CD8-positive, alpha-beta memory T cell (primary cell): Measurements from ENCODE around the gene SYVN1. TPM values are rescaled to one million over a fixed set of nuclear protein-coding genes. Genes with fewer than 3 reads are reported as not detected.

Experiments
- CTCF ChIA-PET: fragments of 350-600 bp; sonication (Branson Sonifier 250); formaldehyde crosslinking; loops from one replicate; lab custom pipeline; 2021; ENCODE audit warnings: antibody characterized with exemption; lab: Charles Lee
- POLR2A ChIA-PET: fragments of 350-600 bp; sonication (Branson Sonifier 250); formaldehyde crosslinking; loops from one replicate; lab custom pipeline; 2021; ENCODE audit warnings: antibody characterized with exemption; lab: Charles Lee
- DNase-seq, 5 donors: peaks; one replicate each; pipeline versions ENCODE4 v3.0.0 to v3.0.0-alpha.2; 2020 to 2022; ENCODE audit warnings: mixed read lengths in 1 of 5
- H3K27ac ChIP-seq: one replicate; pipeline ENCODE4 v1.7.0; 2013; ENCODE audit warnings: low read depth, mild to moderate bottlenecking, low read length, moderate library complexity
- H3K27me3 ChIP-seq: 2 replicates; pipeline ENCODE4 v1.7.0; 2013; ENCODE audit warnings: low read length, mild to moderate bottlenecking; ENCODE audit not compliant: insufficient read depth, poor library complexity, severe bottlenecking
- H3K36me3 ChIP-seq: 2 replicates; pipeline ENCODE4 v1.7.0; 2013; ENCODE audit warnings: mild to moderate bottlenecking, low read length, moderate library complexity; ENCODE audit not compliant: insufficient read depth
- H3K4me1 ChIP-seq: 2 replicates; pipeline ENCODE4 v1.7.0; 2013; ENCODE audit warnings: mild to moderate bottlenecking, low read length, moderate library complexity; ENCODE audit not compliant: insufficient read depth
- H3K4me3 ChIP-seq: 2 replicates; pipeline ENCODE4 v1.7.0; 2013; ENCODE audit warnings: mild to moderate bottlenecking, low read length
- H3K9me3 ChIP-seq: 2 replicates; pipeline ENCODE4 v1.7.0; 2013; ENCODE audit warnings: mild to moderate bottlenecking, low read length
- H3K27ac Mint-ChIP-seq, 8 donors: one replicate each; pipeline ENCODE4 v1.8.0; 2020 to 2021; ENCODE audit warnings: mixed read lengths in 8 of 8, mild to moderate bottlenecking in 6 of 8, inconsistent platforms in 3 of 8, moderate library complexity in 3 of 8
- H3K27me3 Mint-ChIP-seq, 2 donors: one replicate each; pipeline ENCODE4 v1.8.0; 2020 to 2021; ENCODE audit warnings: mixed read lengths in 2 of 2, mild to moderate bottlenecking in 1 of 2, moderate library complexity in 1 of 2
- H3K36me3 Mint-ChIP-seq, 3 donors: one replicate each; pipeline ENCODE4 v1.8.0; 2020 to 2021; ENCODE audit warnings: mixed read lengths in 3 of 3, inconsistent platforms in 1 of 3, mild to moderate bottlenecking in 1 of 3
- H3K4me1 Mint-ChIP-seq, 3 donors: one replicate each; pipeline ENCODE4 v1.8.0; 2020 to 2021; ENCODE audit warnings: mixed read lengths in 3 of 3, inconsistent platforms in 1 of 3, mild to moderate bottlenecking in 1 of 3
- H3K4me3 Mint-ChIP-seq, 7 donors: one replicate each; pipeline ENCODE4 v1.8.0; 2020 to 2021; ENCODE audit warnings: mixed read lengths in 7 of 7, mild to moderate bottlenecking in 6 of 7, moderate library complexity in 4 of 7, inconsistent platforms in 2 of 7
- H3K9me3 Mint-ChIP-seq, 5 donors: one replicate each; pipeline ENCODE4 v1.8.0; 2020 to 2022; ENCODE audit warnings: mixed read lengths in 5 of 5, mild to moderate bottlenecking in 3 of 5, moderate library complexity in 2 of 5, inconsistent platforms in 1 of 5
- polyA plus RNA-seq: library from polyadenylated mRNA; unstranded; fragments of 300-500 nt; fragmentation: Illumina TruSeq; gene quantifications from one replicate; pipeline ENCODE4 v1.2.3, GENCODE V29; 2021
- total RNA-seq, 2 experiments: library from RNA; stranded (reverse); gene quantifications; one replicate each; pipeline ENCODE4 v1.2.3, GENCODE V29; 2021

The SYVN1 gene
- total and polyA plus RNA-seq, 3 experiments from 2014 or later, result 19.6 to 39.7 (median 35.1) TPM

- H3K36me3 Mint-ChIP-seq, result peaks cover 0 to 24% (median 4%) of the 10 kb centered on the region in 3 donors
- no peaks in the 10 kb centered on the region for H3K9me3 Mint-ChIP-seq
Measured at GRCh38 chr11:65095974-65096806, 38.1 kb downstream of the SYVN1 start, which contains the start of gene VPS51. Gene VPS51 (plus strand): TSS chr11:65096214. CDS start chr11:65096251, 37 bp downstream.

GRCh38 chr11:65095427-65095826 is 38.9 kb downstream of the SYVN1 start:
- Mint-ChIP-seq H3K4me3 (peak overlapping the region in 6 of 7 donors; percentile 92 to 95 (median 94)), H3K9me3 (no peaks in the 10 kb centered on the region), H3K27ac (peak overlapping the region; percentile 76 to 98 (median 94)), H3K27me3 (no peaks in the 10 kb centered on the region), H3K36me3 (peaks cover 0 to 19% (median 4%) of the 10 kb centered on the region in 3 donors), H3K4me1 (peaks cover 12 to 28% (median 19%) of the 10 kb centered on the region in 3 donors)
- ChIA-PET CTCF (interaction anchor here (1.0 to 9.1 kb wide), 4 partner anchors 16 to 351 kb away, joined by 3 to 104 read pairs (median 4); partner anchors contain the start of genes TM7SF2 and ZNHIT2), POLR2A (interaction anchor here (0.8 to 2.0 kb wide), 8 partner anchors 15 to 81 kb away, joined by 3 to 11 read pairs (median 6); partner anchors contain the start of genes ARL2, FAU, MRPL49 and TM7SF2)
- peaks cover 12% of the 10 kb centered on the region for H3K36me3 ChIP-seq
- H3K27ac ChIP-seq, result peak overlapping the region; percentile 25
- DNase-seq, result no peak
- no peaks in the 10 kb centered on the region for H3K9me3 ChIP-seq
- no peaks in the 10 kb centered on the region for H3K27me3 ChIP-seq
- H3K4me3 ChIP-seq, result no peak overlapping the region
- peaks cover 22% of the 10 kb centered on the region for H3K4me1 ChIP-seq

More at GRCh38 chr11:65095974-65096806, 38.1 kb downstream of the SYVN1 start, which contains the start of gene VPS51:
- peak; percentile 70 to 90 (median 85) for DNase-seq
- Mint-ChIP-seq H3K4me3 (peak within 1 kb of the TSS; percentile 92 to 97 (median 94)), H3K4me1 (peaks cover 13 to 28% (median 19%) of the 10 kb centered on the region in 3 donors), H3K27ac (peak within 1 kb of the TSS; percentile 76 to 98 (median 94)), H3K27me3 (no peaks in the 10 kb centered on the region)
- peaks cover 12% of the 10 kb centered on the region for H3K36me3 ChIP-seq
- H3K27ac ChIP-seq, result peak within 1 kb of the TSS; percentile 82
- ChIA-PET CTCF (interaction anchor here (0.8 to 9.1 kb wide), 6 partner anchors 11 to 83 kb away, joined by 3 to 104 read pairs (median 4); partner anchors contain the start of genes SYVN1, TM7SF2 and ZNHIT2), POLR2A (interaction anchor here (1.2 to 2.0 kb wide), 8 partner anchors 12 to 82 kb away, joined by 3 to 11 read pairs (median 6); partner anchors contain the start of genes ARL2, FAU, MRPL49 and ZNHIT2)
- H3K4me3 ChIP-seq, result peak within 1 kb of the TSS; percentile 93
- H3K4me1 ChIP-seq, result peaks cover 22% of the 10 kb centered on the region
- no peaks in the 10 kb centered on the region for H3K27me3 ChIP-seq
- H3K9me3 ChIP-seq, result no peaks in the 10 kb centered on the region

- Histone ChIP-seq H3K36me3 (peaks cover 9% of the 10 kb centered on the region), H3K9me3 (no peaks in the 10 kb centered on the region), H3K27ac (no peak overlapping the region), H3K4me1 (peaks cover 10% of the 10 kb centered on the region), H3K4me3 (no peak overlapping the region), H3K27me3 (no peaks in the 10 kb centered on the region)
- POLR2A ChIA-PET, result interaction anchor here (0.5 kb wide), 1 partner anchor 10 kb away, joined by 3 read pairs; no protein-coding TSS in a partner anchor
- Mint-ChIP-seq H3K36me3 (peaks cover 3 to 40% (median 9%) of the 10 kb centered on the region in 3 donors), H3K9me3 (no peaks in the 10 kb centered on the region), H3K27ac (no peak overlapping the region), H3K4me1 (peaks cover 5% of the 10 kb centered on the region in 3 donors), H3K4me3 (peak overlapping the region in 1 of 7 donors; percentile 20), H3K27me3 (no peaks in the 10 kb centered on the region)
- no peak for DNase-seq
- CTCF ChIA-PET, result interaction anchor here (1.5 kb wide), 1 partner anchor 22 kb away, joined by 5 read pairs; the partner anchor contains the start of gene TM7SF2
Measured at GRCh38 chr11:65090628-65091027, 43.7 kb downstream of the SYVN1 start.

GRCh38 chr11:65089621-65090020 is 44.7 kb downstream of the SYVN1 start:
- Mint-ChIP-seq H3K4me1 (peaks cover 12 to 13% (median 13%) of the 10 kb centered on the region in 3 donors), H3K9me3 (no peaks in the 10 kb centered on the region), H3K4me3 (peak overlapping the region in 1 of 7 donors; percentile 30), H3K36me3 (peaks cover 4 to 46% (median 10%) of the 10 kb centered on the region in 3 donors), H3K27ac (peak overlapping the region in 2 of 8 donors; percentile 21 to 58), H3K27me3 (no peaks in the 10 kb centered on the region)
- no peaks in the 10 kb centered on the region for H3K9me3 ChIP-seq
- ChIA-PET CTCF (no interaction called here), POLR2A (no interaction called here)
- peaks cover 13% of the 10 kb centered on the region for H3K36me3 ChIP-seq
- H3K4me1 ChIP-seq, result peaks cover 18% of the 10 kb centered on the region
- no peak for DNase-seq
- H3K4me3 ChIP-seq, result no peak overlapping the region
- H3K27me3 ChIP-seq, result no peaks in the 10 kb centered on the region
- no peak overlapping the region for H3K27ac ChIP-seq

- no peak overlapping the region for H3K27ac ChIP-seq
- Mint-ChIP-seq H3K9me3 (no peaks in the 10 kb centered on the region), H3K4me3 (no peak overlapping the region), H3K27ac (peak overlapping the region in 1 of 8 donors; percentile 58), H3K36me3 (peaks cover 4 to 55% (median 11%) of the 10 kb centered on the region in 3 donors), H3K4me1 (peaks cover 23 to 30% (median 28%) of the 10 kb centered on the region in 3 donors), H3K27me3 (peaks cover 0 to 2% of the 10 kb centered on the region in 2 donors)
- DNase-seq, result no peak
- H3K4me1 ChIP-seq, result peaks cover 26% of the 10 kb centered on the region
- H3K36me3 ChIP-seq, result peaks cover 13% of the 10 kb centered on the region
- H3K4me3 ChIP-seq, result no peak overlapping the region
- CTCF ChIA-PET, result no interaction called here
- POLR2A ChIA-PET, result no interaction called here
- H3K9me3 ChIP-seq, result no peaks in the 10 kb centered on the region
- no peaks in the 10 kb centered on the region for H3K27me3 ChIP-seq
Measured at GRCh38 chr11:65087827-65088226, 46.5 kb downstream of the SYVN1 start.

- peaks cover 26% of the 10 kb centered on the region for H3K4me1 ChIP-seq
- Mint-ChIP-seq H3K36me3 (peaks cover 4 to 55% (median 11%) of the 10 kb centered on the region in 3 donors), H3K27ac (peak overlapping the region in 1 of 8 donors; percentile 58), H3K9me3 (no peaks in the 10 kb centered on the region), H3K27me3 (peaks cover 0 to 2% of the 10 kb centered on the region in 2 donors), H3K4me3 (no peak overlapping the region), H3K4me1 (peaks cover 23 to 32% (median 28%) of the 10 kb centered on the region in 3 donors)
- DNase-seq, result no peak
- POLR2A ChIA-PET, result no interaction called here
- H3K9me3 ChIP-seq, result no peaks in the 10 kb centered on the region
- peaks cover 13% of the 10 kb centered on the region for H3K36me3 ChIP-seq
- H3K27me3 ChIP-seq, result no peaks in the 10 kb centered on the region
- H3K27ac ChIP-seq, result no peak overlapping the region
- no peak overlapping the region for H3K4me3 ChIP-seq
- CTCF ChIA-PET, result interaction anchor here (0.6 to 2.0 kb wide), 2 partner anchors 35 to 36 kb away, joined by 3 to 5 read pairs; partner anchors contain the start of genes FAU and MRPL49
Measured at GRCh38 chr11:65087216-65087615, 47.1 kb downstream of the SYVN1 start.

- H3K27ac Mint-ChIP-seq, result peak overlapping the region in 2 of 8 donors; percentile 80 to 96
- peaks cover 0 to 2% of the 10 kb centered on the region in 2 donors for H3K27me3 Mint-ChIP-seq
- ChIA-PET CTCF (interaction anchor here (0.6 to 2.0 kb wide), 3 partner anchors 26 to 36 kb away, joined by 3 to 5 read pairs (median 3); partner anchors contain the start of genes FAU and MRPL49), POLR2A (no interaction called here)
- Histone ChIP-seq H3K27me3 (no peaks in the 10 kb centered on the region), H3K9me3 (no peaks in the 10 kb centered on the region), H3K36me3 (peaks cover 13% of the 10 kb centered on the region), H3K4me1 (peaks cover 26% of the 10 kb centered on the region), H3K4me3 (no peak overlapping the region), H3K27ac (no peak overlapping the region)
- peaks cover 4 to 55% (median 11%) of the 10 kb centered on the region in 3 donors for H3K36me3 Mint-ChIP-seq
- no peaks in the 10 kb centered on the region for H3K9me3 Mint-ChIP-seq
- no peak for DNase-seq
- no peak overlapping the region for H3K4me3 Mint-ChIP-seq
- peaks cover 23 to 32% (median 28%) of the 10 kb centered on the region in 3 donors for H3K4me1 Mint-ChIP-seq
Measured at GRCh38 chr11:65086809-65087208, 47.5 kb downstream of the SYVN1 start.
